IMR-90 (cell line): ENCODE results near the gene DPH7. TPM values are rescaled to one million over a fixed set of nuclear protein-coding genes. Genes with fewer than 3 reads are reported as not detected.

Experiments
- ATAC-seq: fragments of 200-7000 bp; cut with Tn5 transposase; 2 replicates; pipeline ENCODE4 v1.9.1; 2020; ENCODE audit warnings: low read depth, mild to moderate bottlenecking, moderate library complexity
- BruUV-seq: library from RNA; stranded (reverse); fragments of 400-500 nt; replicated peaks from 2 replicates; lab custom pipeline; 2021; lab: Mats Ljungman, UMichigan
- CTCF ChIA-PET: fragments of 300-600 bp; formaldehyde crosslinking; extraction: SDS; loops from one replicate; lab custom pipeline; 2021; ENCODE audit warnings: antibody characterized with exemption; lab: Yijun Ruan, JAX
- POLR2A ChIA-PET: fragments of 300-600 bp; sonication (Branson Sonifier 250); formaldehyde crosslinking; loops from one replicate; lab custom pipeline; 2022; ENCODE audit warnings: antibody characterized with exemption; ENCODE audit not compliant: unreplicated experiment; lab: Charles Lee
- DNase-seq: peaks from one replicate; pipeline ENCODE4 v3.0.0; 2013
- H2AFZ ChIP-seq: replicated peaks from 2 replicates; pipeline ENCODE3; 2013; ENCODE audit warnings: low read length, mild to moderate bottlenecking; ENCODE audit not compliant: poor library complexity
- H2AK5ac ChIP-seq: 2 replicates; pipeline ENCODE4 v1.6.1; 2013; ENCODE audit warnings: low read depth, low read length, inconsistent platforms
- H2AK9ac ChIP-seq: replicated peaks from 2 replicates; pipeline ENCODE3; 2013; ENCODE audit warnings: mild to moderate bottlenecking, low read depth, low read length, moderate library complexity; ENCODE audit not compliant: poor library complexity
- H2BK120ac ChIP-seq: 2 replicates; pipeline ENCODE4 v1.6.1; 2013; ENCODE audit warnings: low read depth, low read length, inconsistent platforms
- H2BK15ac ChIP-seq: 3 replicates; pipeline ENCODE4 v1.6.1; 2013; ENCODE audit warnings: low read depth, low read length, inconsistent platforms
- H2BK20ac ChIP-seq: 2 replicates; pipeline ENCODE4 v1.6.1; 2013; ENCODE audit warnings: low read depth, mild to moderate bottlenecking, inconsistent platforms, low read length, moderate library complexity
- H2BK5ac ChIP-seq: 2 replicates; pipeline ENCODE4 v1.6.1; 2013; ENCODE audit warnings: mild to moderate bottlenecking, low read depth, low read length, inconsistent platforms; ENCODE audit not compliant: poor library complexity, severe bottlenecking
- H3K14ac ChIP-seq: replicated peaks from 2 replicates; pipeline ENCODE4 v1.6.1; 2013; ENCODE audit warnings: low read depth, low read length, inconsistent platforms
- H3K18ac ChIP-seq: 2 replicates; pipeline ENCODE4 v1.6.1; 2013; ENCODE audit warnings: low read depth, low read length, control low read depth
- H3K23ac ChIP-seq: 2 replicates; pipeline ENCODE4 v1.6.1; 2013; ENCODE audit warnings: low read depth, low read length, inconsistent platforms
- H3K27ac ChIP-seq: 2 replicates; pipeline ENCODE4 v1.5.1; 2013; ENCODE audit warnings: mild to moderate bottlenecking, control low read depth, low read length; ENCODE audit not compliant: insufficient read depth
- H3K27me3 ChIP-seq: 2 replicates; pipeline ENCODE4 v1.6.1; 2013; ENCODE audit warnings: low read length; ENCODE audit not compliant: control insufficient read depth, insufficient read depth
- H3K36me3 ChIP-seq: 2 replicates; pipeline ENCODE4 v1.6.1; 2013; ENCODE audit warnings: low read length, mixed read lengths; ENCODE audit not compliant: control insufficient read depth, insufficient read depth
- H3K4ac ChIP-seq: 2 replicates; pipeline ENCODE4 v1.6.1; 2013; ENCODE audit warnings: low read depth, low read length, inconsistent platforms
- H3K4me1 ChIP-seq: 2 replicates; pipeline ENCODE4 v1.6.1; 2013; ENCODE audit warnings: low read length, mixed read lengths; ENCODE audit not compliant: control insufficient read depth, insufficient read depth
- H3K4me2 ChIP-seq: 2 replicates; pipeline ENCODE4 v1.6.1; 2013; ENCODE audit warnings: low read depth, mild to moderate bottlenecking, control low read depth, low read length, moderate library complexity
- H3K4me3 ChIP-seq: 2 replicates; pipeline ENCODE4 v1.5.1; 2013; ENCODE audit warnings: low read depth, mild to moderate bottlenecking, control low read depth, low read length, moderate library complexity; ENCODE audit not compliant: insufficient read depth
- H3K56ac ChIP-seq: 2 replicates; pipeline ENCODE4 v1.6.1; 2013; ENCODE audit warnings: low read length, inconsistent platforms; ENCODE audit not compliant: insufficient read depth; ENCODE audit errors: extremely low read depth
- H3K79me1 ChIP-seq, 2 experiments: 2 replicates each; pipeline ENCODE4 v1.6.1; 2013; ENCODE audit warnings: low read length in 2 of 2, inconsistent platforms in 1 of 2, low read depth in 1 of 2
- H3K9ac ChIP-seq: 2 replicates; pipeline ENCODE4 v1.6.1; 2013; ENCODE audit warnings: low read depth, low read length, control low read depth
- H3K9me1 ChIP-seq: 2 replicates; pipeline ENCODE4 v1.6.1; 2013; ENCODE audit warnings: low read length, inconsistent platforms; ENCODE audit not compliant: insufficient read depth
- H3K9me3 ChIP-seq: 2 replicates; pipeline ENCODE4 v1.6.1; 2013; ENCODE audit warnings: low read length; ENCODE audit not compliant: control insufficient read depth, insufficient read depth
- H4K20me1 ChIP-seq: 2 replicates; pipeline ENCODE4 v1.6.1; 2013; ENCODE audit warnings: low read length, inconsistent platforms; ENCODE audit not compliant: insufficient read depth
- H4K5ac ChIP-seq: 2 replicates; pipeline ENCODE4 v1.6.1; 2013; ENCODE audit warnings: mild to moderate bottlenecking, low read depth, low read length, control low read depth
- H4K8ac ChIP-seq, 2 experiments: 2 replicates each; pipeline ENCODE4 v1.6.1; 2013; ENCODE audit warnings: low read depth in 2 of 2, low read length in 2 of 2, control low read depth in 1 of 2, inconsistent platforms in 1 of 2
- H4K91ac ChIP-seq: 2 replicates; pipeline ENCODE4 v1.6.1; 2013; ENCODE audit warnings: low read depth, low read length, inconsistent platforms; ENCODE audit not compliant: insufficient read depth
- CHD1 ChIP-seq: IDR thresholded peaks from 2 replicates; pipeline ENCODE4 v1.6.1; 2012; ENCODE audit warnings: low read depth, low read length, improper control_type of control experiment
- WGBS, 2 experiments: methylation state at CpG; one replicate each; pipeline versions ENCODE4 v1.1.5 to v1.1.7; 2013; ENCODE audit warnings: missing lambda C conversion rate in 2 of 2; ENCODE audit not compliant: insufficient read length in 1 of 2; ENCODE audit errors: extremely low coverage in 2 of 2; 5-methylcytosine and 5-hydroxymethylcytosine counted together
- dilution Hi-C: fragments of 300-500 bp; cut with HindIII; formaldehyde crosslinking; loops from one replicate; pipeline ENCODE4 v1.14.3; 2018; ENCODE audit warnings: low sequenced_read_pairs; ENCODE audit not compliant: unreplicated experiment
- in situ Hi-C: fragments of 300-500 bp; cut with MboI; formaldehyde crosslinking; loops from 3 replicates; pipeline ENCODE4 v1.14.3; 2019; ENCODE audit warnings: low sequenced_read_pairs, inconsistent platforms, mixed read lengths
- intact Hi-C: fragments of 100-400 bp; cut with micrococcal nuclease; formaldehyde crosslinking; loops from 2 replicates; pipeline ENCODE4 v1.10.0; 2022
- polyA plus RNA-seq, 3 experiments: library from polyadenylated mRNA; depleted of rRNA; stranded (reverse); fragments of >200 nt; gene quantifications; 2 replicates each; pipeline ENCODE4 v1.2.3, GENCODE V29; 2012; ENCODE audit warnings: low replicate concordance in 1 of 3
- total RNA-seq: library from RNA; depleted of rRNA; stranded (reverse); fragments of >200 nt; gene quantifications from 2 replicates; pipeline ENCODE4 v1.2.3, GENCODE V29; 2012

DPH7 gene
- total and polyA plus RNA-seq, 2 of the 4 experiments (the other 2 are of a cell fraction) = 12.5 to 33.7 TPM

DNA sequence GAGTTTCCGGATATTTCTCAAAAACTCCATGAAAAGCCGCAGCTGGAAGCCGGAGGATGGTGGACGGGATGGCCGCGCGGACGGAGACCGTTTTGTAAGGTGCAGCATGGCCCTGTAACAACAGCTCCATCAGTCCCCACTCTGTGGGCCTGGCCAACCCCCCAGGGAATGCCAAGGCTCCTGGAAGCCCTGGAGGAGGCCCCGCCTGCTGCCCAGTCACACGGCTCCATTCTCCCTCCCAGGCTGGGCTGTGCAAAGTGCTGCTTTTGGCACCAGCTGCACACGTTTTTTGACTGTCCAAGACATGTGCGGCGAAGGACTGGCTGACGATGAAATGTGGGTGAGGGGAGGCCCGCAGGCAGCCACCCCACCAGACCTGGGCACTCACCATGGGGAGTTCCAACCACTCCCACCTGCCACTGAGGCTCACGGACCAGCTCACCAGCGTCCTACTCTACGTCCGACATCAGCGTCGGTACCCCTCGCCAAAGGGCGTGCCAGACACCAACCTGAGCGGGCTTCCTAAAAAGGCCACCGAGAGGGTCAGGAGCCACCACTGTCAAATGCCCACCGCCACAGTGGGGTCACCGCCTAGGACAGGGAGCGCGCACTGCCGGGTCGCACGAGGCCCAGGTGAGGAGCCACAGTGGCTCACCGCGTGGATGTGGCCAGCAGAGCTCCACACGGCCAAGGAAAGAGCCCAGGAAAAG lies 55.8 kb downstream of the DPH7 start:
- POLR2A ChIA-PET = no interaction called here
- no peak overlapping the region for H3K23ac ChIP-seq

More for the DNA sequence above, 55.8 kb downstream of the DPH7 start:
- H4K91ac ChIP-seq = no peak overlapping the region
- no peaks in the 10 kb centered on the region for H3K9me1 ChIP-seq
- no peak overlapping the region for H3K14ac ChIP-seq
- no peak overlapping the region for H4K5ac ChIP-seq
- H2BK5ac ChIP-seq = no peak overlapping the region
- H2AK5ac ChIP-seq = no peak overlapping the region
- no peak overlapping the region for H2BK120ac ChIP-seq
- H3K27me3 ChIP-seq = no peaks in the 10 kb centered on the region; the same call in 1 of the 2 replicates
- in situ Hi-C loops = no loop called here
- no peak overlapping the region for H2BK20ac ChIP-seq
- H3K9ac ChIP-seq = no peak overlapping the region
- DNase-seq (no peak), ATAC-seq (no peak)
- 80% methylated on average over 7 of the region's 36 CpGs; no CpG with 5 or more reads in 1 of the 2 experiments for WGBS, 2 experiments
- no peak overlapping the region for H2AK9ac ChIP-seq
- H3K79me1 ChIP-seq = no peaks in the 10 kb centered on the region
- CTCF ChIA-PET = no interaction called here
- no peak overlapping the region for H3K4me2 ChIP-seq
- H2BK15ac ChIP-seq = no peak overlapping the region
- H3K18ac ChIP-seq = no peak overlapping the region
- no peak overlapping the region for H3K4me3 ChIP-seq
- H3K4ac ChIP-seq = no peak overlapping the region
- H2AFZ ChIP-seq = no peak overlapping the region
- dilution Hi-C loops = no loop called here
- H4K20me1 ChIP-seq = no peaks in the 10 kb centered on the region
- intact Hi-C loops = no loop called here
- H3K36me3 ChIP-seq = no peaks in the 10 kb centered on the region
- H3K56ac ChIP-seq = no peak overlapping the region
- H3K27ac ChIP-seq = no peak overlapping the region
- TF ChIP-seq CHD1 = no peak
- H3K4me1 ChIP-seq = no peaks in the 10 kb centered on the region
- no TSS peak for BruUV-seq
- H4K8ac ChIP-seq = no peak overlapping the region
- no peaks in the 10 kb centered on the region for H3K9me3 ChIP-seq
